Fibroblast of lung (primary cell): ENCODE results near the gene SSTR1.

Experiments used
- CTCF ChIP-seq, 2 donors: IDR thresholded peaks in 1 of 2; conservative IDR thresholded peaks in 1 of 2; 1 replicate in 1 of 2; 2 replicates in 1 of 2; pipeline ENCODE4 v1.5.1; 2011 to 2012; ENCODE audit warnings: low read length in 2 of 2, control low read depth in 1 of 2, inconsistent platforms in 1 of 2, low read depth in 1 of 2, mild to moderate bottlenecking in 1 of 2
- EZH2 ChIP-seq: IDR thresholded peaks from 2 replicates; pipeline ENCODE4 v1.5.1; 2012; ENCODE audit warnings: low read length, control low read depth, mild to moderate bottlenecking; ENCODE audit errors: missing control alignments

GRCh38 chr14:38250331-38250730 is 42.6 kb downstream of the SSTR1 start:
- no peak for TF ChIP-seq EZH2
- TF ChIP-seq CTCF (conservative IDR thresholded peaks at IDR 0.05 in 1 of 2, IDR thresholded peaks at IDR 0.05 in 1 of 2; ENCODE audit: low read depth in 1 of 2, low read length in 2 of 2) = no peak
